Liver (tissue), 9 donors: ENCODE results near the gene COX7A2. TPM values are rescaled to one million over a fixed set of nuclear protein-coding genes. Genes with fewer than 3 reads are reported as not detected.

ENCODE experiments used
- DNase-seq: peaks from one replicate; pipeline ENCODE4 v3.0.0-alpha.2; 2017; ENCODE audit warnings: low spot score
- H3K27ac ChIP-seq, 2 donors: one replicate each; pipeline ENCODE4 v1.7.0; 2013; ENCODE audit warnings: inconsistent platforms in 2 of 2, low read length in 2 of 2, control low read depth in 1 of 2, low read depth in 1 of 2, mild to moderate bottlenecking in 1 of 2
- H3K27me3 ChIP-seq, 4 donors: one replicate each; pipeline versions ENCODE4 v1.6.1 to v1.7.0; 2013; ENCODE audit warnings: low read length in 3 of 4, inconsistent platforms in 1 of 4, mild to moderate bottlenecking in 1 of 4, moderate library complexity in 1 of 4; ENCODE audit not compliant: control insufficient read depth in 4 of 4, insufficient read depth in 4 of 4
- H3K36me3 ChIP-seq, 4 donors: one replicate each; pipeline versions ENCODE4 v1.6.1 to v1.7.0; 2013; ENCODE audit warnings: low read length in 3 of 4, mild to moderate bottlenecking in 3 of 4, low read depth in 1 of 4, moderate library complexity in 1 of 4; ENCODE audit not compliant: control insufficient read depth in 4 of 4, insufficient read depth in 3 of 4
- H3K4me1 ChIP-seq, 4 donors: one replicate each; pipeline versions ENCODE4 v1.6.1 to v1.7.0; 2013; ENCODE audit warnings: low read length in 3 of 4, mild to moderate bottlenecking in 3 of 4, moderate library complexity in 1 of 4; ENCODE audit not compliant: control insufficient read depth in 4 of 4, insufficient read depth in 4 of 4
- H3K4me3 ChIP-seq, 3 donors: one replicate each; pipeline versions ENCODE4 v1.6.1 to v1.7.0; 2013; ENCODE audit warnings: low read length in 3 of 3, control low read depth in 1 of 3, low read depth in 1 of 3, mild to moderate bottlenecking in 1 of 3
- H3K9ac ChIP-seq, 2 donors: one replicate each; pipeline ENCODE4 v1.7.0; 2013; ENCODE audit warnings: low read length in 2 of 2, mild to moderate bottlenecking in 2 of 2, moderate library complexity in 2 of 2, control low read depth in 1 of 2, low read depth in 1 of 2
- H3K9me3 ChIP-seq, 4 donors: one replicate each; pipeline versions ENCODE4 v1.6.1 to v1.7.0; 2013; ENCODE audit warnings: low read length in 3 of 4; ENCODE audit not compliant: control insufficient read depth in 4 of 4
- ATF3 ChIP-seq: IDR thresholded peaks from 2 replicates; pipeline ENCODE4 v1.6.1; 2016; ENCODE audit warnings: antibody characterized with exemption
- CTCF ChIP-seq: fragments of 150-350 bp; IDR thresholded peaks from 2 replicates; pipeline ENCODE4 v1.5.1; 2017; ENCODE audit warnings: improper control_type of control experiment, low read depth, low read length; ENCODE audit not compliant: missing input control
- EGR1 ChIP-seq, 2 donors: IDR thresholded peaks; 2 replicates each; pipeline ENCODE4 v1.6.1; 2016 to 2018; ENCODE audit warnings: antibody characterized with exemption in 2 of 2, low read depth in 2 of 2
- FOXA1 ChIP-seq: IDR thresholded peaks from 2 replicates; pipeline ENCODE4 v1.6.1; 2016; ENCODE audit warnings: antibody characterized with exemption
- FOXA2 ChIP-seq: IDR thresholded peaks from 2 replicates; pipeline ENCODE4 v1.6.1; 2016; ENCODE audit warnings: antibody characterized with exemption
- GABPA ChIP-seq, 2 donors: IDR thresholded peaks in 1 of 2; conservative IDR thresholded peaks in 1 of 2; 2 replicates each; pipeline ENCODE4 v1.6.1; 2016; ENCODE audit warnings: antibody characterized with exemption in 2 of 2, mild to moderate bottlenecking in 1 of 2, moderate library complexity in 1 of 2
- HNF4A ChIP-seq, 2 donors: conservative IDR thresholded peaks; 2 replicates each; pipeline ENCODE4 v1.6.1; 2016; ENCODE audit warnings: antibody characterized with exemption in 2 of 2, mild to moderate bottlenecking in 2 of 2
- HNF4G ChIP-seq: IDR thresholded peaks from 2 replicates; pipeline ENCODE4 v1.6.1; 2016; ENCODE audit warnings: antibody characterized with exemption
- JUND ChIP-seq, 2 donors: IDR thresholded peaks; 2 replicates each; pipeline ENCODE4 v1.6.1; 2016; ENCODE audit warnings: antibody characterized with exemption in 2 of 2
- MAX ChIP-seq: IDR thresholded peaks from 2 replicates; pipeline ENCODE4 v1.6.1; 2016; ENCODE audit warnings: antibody characterized with exemption
- NR2F2 ChIP-seq: IDR thresholded peaks from 2 replicates; pipeline ENCODE4 v1.6.1; 2016; ENCODE audit warnings: antibody characterized with exemption
- RAD21 ChIP-seq, 2 donors: IDR thresholded peaks; 2 replicates each; pipeline ENCODE4 v1.6.1; 2016; ENCODE audit warnings: antibody characterized with exemption in 2 of 2, mild to moderate bottlenecking in 2 of 2
- REST ChIP-seq: IDR thresholded peaks from 2 replicates; pipeline ENCODE4 v1.6.1; 2016; ENCODE audit warnings: antibody characterized with exemption, mild to moderate bottlenecking
- RXRA ChIP-seq, 2 donors: IDR thresholded peaks; 2 replicates each; pipeline ENCODE4 v1.6.1; 2017 to 2018; ENCODE audit warnings: antibody characterized with exemption in 2 of 2, mild to moderate bottlenecking in 1 of 2
- SP1 ChIP-seq: IDR thresholded peaks from 2 replicates; pipeline ENCODE4 v1.6.1; 2018; ENCODE audit warnings: antibody characterized with exemption, mild to moderate bottlenecking
- TAF1 ChIP-seq: conservative IDR thresholded peaks from 2 replicates; pipeline ENCODE4 v1.6.1; 2016; ENCODE audit warnings: antibody characterized with exemption, mild to moderate bottlenecking
- YY1 ChIP-seq: IDR thresholded peaks from 2 replicates; pipeline ENCODE4 v1.6.1; 2016; ENCODE audit warnings: antibody characterized with exemption, mild to moderate bottlenecking
- ZBTB33 ChIP-seq: IDR thresholded peaks from 2 replicates; pipeline ENCODE4 v1.6.1; 2016; ENCODE audit warnings: antibody characterized with exemption
- WGBS: extraction: QIAGEN DNeasy Blood & Tissue Kit; methylation state at CpG from one replicate; pipeline ENCODE4 v1.1.7; 2013; 5-methylcytosine and 5-hydroxymethylcytosine counted together
- polyA plus RNA-seq, 2 donors: library from polyadenylated mRNA; stranded (reverse) in 1 of 2; unstranded in 1 of 2; fragments of 200-250 nt in 1 of 2; fragments of >200 nt in 1 of 2; fragmentation: Nextera tagmentation in 1 of 2; extraction: Ambion mirVana in 1 of 2; gene quantifications; one replicate each; pipeline versions ENCODE4 v1.2.1 to v1.2.3, GENCODE V29; 2013 to 2015
- total RNA-seq, 2 donors: library from RNA; depleted of rRNA; stranded (reverse); fragments of >200 nt; gene quantifications; one replicate each; pipeline ENCODE4 v1.2.3, GENCODE V29; 2014
- donor health status: healthy.
- donor health status: healthy.
- donor health status: healthy.
- donor health status: healthy.
- donor health status: healthy.

Gene COX7A2
- total and polyA plus RNA-seq, 4 donors, result 69.8 to 583 (median 289) TPM

DNA sequence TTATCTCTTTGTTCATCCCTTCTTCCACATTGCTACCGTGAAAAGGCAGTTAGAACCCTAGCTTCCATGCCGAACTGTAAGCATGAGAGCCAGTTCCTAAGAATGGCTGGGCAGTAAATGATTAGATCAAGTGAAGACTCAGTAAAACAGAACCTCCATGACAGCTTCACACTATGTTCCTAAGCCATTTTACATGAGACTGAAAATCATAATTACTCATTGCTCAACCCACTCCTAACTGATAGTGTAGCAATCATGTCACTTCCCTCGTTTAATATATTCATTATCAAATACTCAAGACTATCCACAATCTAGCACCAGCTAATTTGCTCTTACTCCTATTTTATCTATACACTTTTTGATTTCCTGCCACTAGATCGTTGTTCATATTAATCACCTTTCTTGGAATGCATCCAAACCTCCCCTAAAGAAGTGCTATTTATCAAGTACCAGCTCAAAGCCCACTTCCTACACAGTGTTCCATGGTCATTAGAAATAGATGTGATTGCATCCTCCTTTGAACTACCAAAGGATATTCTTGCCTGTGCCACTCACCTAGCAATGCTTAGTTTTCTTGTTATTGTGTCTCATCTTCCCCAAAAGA lies 35.0 kb upstream of the COX7A2 start:
- WGBS, result 74% methylated on average over 4 of the region's 4 CpGs
- H3K27ac ChIP-seq, result no peak overlapping the region

More for the DNA sequence above, 35.0 kb upstream of the COX7A2 start:
- Histone ChIP-seq H3K36me3 (no peaks in the 10 kb centered on the region), H3K9me3 (no peaks in the 10 kb centered on the region), H3K4me3 (no peak overlapping the region), H3K27me3 (no peaks in the 10 kb centered on the region), H3K4me1 (peaks cover 4 to 30% (median 25%) of the 10 kb centered on the region in 4 donors), H3K9ac (no peak overlapping the region)
- DNase-seq, result no peak
- TF ChIP-seq FOXA1, result no peak
- TF ChIP-seq HNF4A (conservative IDR thresholded peaks at IDR 0.05), result no peak
- no peak for TF ChIP-seq ZBTB33
- TF ChIP-seq TAF1, result no peak
- no peak for TF ChIP-seq JUND (IDR thresholded peaks at IDR 0.05)
- no peak for TF ChIP-seq RXRA (IDR thresholded peaks at IDR 0.05)
- TF ChIP-seq REST, result no peak
- TF ChIP-seq CTCF, result no peak
- no peak for TF ChIP-seq HNF4G
- no peak for TF ChIP-seq SP1
- no peak for TF ChIP-seq EGR1 (IDR thresholded peaks at IDR 0.05; ENCODE audit: low read depth in 2 of 2)
- TF ChIP-seq RAD21 (IDR thresholded peaks at IDR 0.05), result no peak
- TF ChIP-seq FOXA2, result no peak
- TF ChIP-seq MAX, result no peak
- no peak for TF ChIP-seq YY1
- TF ChIP-seq ATF3, result no peak
- TF ChIP-seq GABPA (IDR thresholded peaks at IDR 0.05 in 1 of 2, conservative IDR thresholded peaks at IDR 0.05 in 1 of 2), result no peak
- no peak for TF ChIP-seq NR2F2
